Smooth muscle cell (in vitro differentiated cells): ENCODE data around the gene TACO1. TPM values are rescaled to one million over a fixed set of nuclear protein-coding genes. Genes with fewer than 3 reads are reported as not detected.

Source experiments
- DNase-seq: peaks from one replicate; lab custom pipeline; 2025; ENCODE audit not compliant: unreplicated experiment; lab: John Stamatoyannopoulos, UW
- H2AFZ ChIP-seq: fragments of 200-600 bp; sonication (generic); 2 replicates; pipeline ENCODE4 v1.6.0; 2016; ENCODE audit warnings: antibody characterized with exemption, low read depth, mild to moderate bottlenecking
- H3F3A ChIP-seq: fragments of 200-600 bp; sonication (generic); 2 replicates; pipeline ENCODE4 v1.6.0; 2017; ENCODE audit warnings: antibody characterized with exemption, low read depth
- H3K27ac ChIP-seq: fragments of 200-600 bp; sonication (generic); 2 replicates; pipeline ENCODE4 v1.5.1; 2016; ENCODE audit warnings: low read depth, mild to moderate bottlenecking
- H3K27me3 ChIP-seq: fragments of 200-600 bp; sonication (generic); 2 replicates; pipeline ENCODE4 v1.6.1; 2016; ENCODE audit warnings: low read depth, mild to moderate bottlenecking
- H3K36me3 ChIP-seq: fragments of 200-600 bp; sonication (generic); 2 replicates; pipeline ENCODE4 v1.5.1; 2016; ENCODE audit warnings: low read depth
- H3K4me1 ChIP-seq: fragments of 200-600 bp; sonication (generic); 2 replicates; pipeline ENCODE4 v1.5.1; 2016; ENCODE audit warnings: low read depth
- H3K4me2 ChIP-seq: fragments of 200-600 bp; sonication (generic); 2 replicates; pipeline ENCODE4 v1.6.0; 2016; ENCODE audit warnings: mild to moderate bottlenecking
- H3K4me3 ChIP-seq: fragments of 200-600 bp; sonication (generic); 2 replicates; pipeline ENCODE4 v1.5.1; 2016; ENCODE audit warnings: mild to moderate bottlenecking
- H3K79me2 ChIP-seq: fragments of 200-600 bp; sonication (generic); 2 replicates; pipeline ENCODE4 v1.6.0; 2016; ENCODE audit warnings: low read depth, mild to moderate bottlenecking
- H3K9ac ChIP-seq: fragments of 200-600 bp; sonication (generic); 2 replicates; pipeline ENCODE4 v1.6.0; 2016; ENCODE audit warnings: low read depth
- H3K9me3 ChIP-seq: fragments of 200-600 bp; sonication (generic); replicated peaks from 2 replicates; pipeline ENCODE4 v1.5.1; 2016; ENCODE audit warnings: low read depth
- H4K20me1 ChIP-seq: fragments of 200-600 bp; sonication (generic); 2 replicates; pipeline ENCODE4 v1.6.0; 2016; ENCODE audit warnings: low read depth
- WGBS: methylation state at CpG from one replicate; pipeline ENCODE4 v1.1.7; 2016; ENCODE audit warnings: low lambda C conversion rate; 5-methylcytosine and 5-hydroxymethylcytosine counted together
- polyA plus RNA-seq: library from polyadenylated mRNA; unstranded; fragments of >200 nt; fragmentation: Nextera tagmentation; extraction: Ambion mirVana; gene quantifications from 2 replicates; pipeline ENCODE4 v1.2.1, GENCODE V29; 2016
- total RNA-seq: library from RNA; depleted of rRNA; stranded (reverse); fragments of >200 nt; gene quantifications from 2 replicates; pipeline ENCODE4 v1.2.3, GENCODE V29; 2014
- TF ChIP-seq, protein P1 (sequence below): fragments of 200-600 bp; sonication (generic); IDR thresholded peaks from 2 replicates; pipeline ENCODE4 v1.5.1; 2017; ENCODE audit warnings: borderline replicate concordance, mild to moderate bottlenecking, antibody characterized with exemption; ENCODE audit not compliant: insufficient read depth, poor library complexity, severe bottlenecking

The TACO1 gene
- total and polyA plus RNA-seq, 2 experiments from 2014 or later: 12.7 to 32.3 TPM

DNA sequence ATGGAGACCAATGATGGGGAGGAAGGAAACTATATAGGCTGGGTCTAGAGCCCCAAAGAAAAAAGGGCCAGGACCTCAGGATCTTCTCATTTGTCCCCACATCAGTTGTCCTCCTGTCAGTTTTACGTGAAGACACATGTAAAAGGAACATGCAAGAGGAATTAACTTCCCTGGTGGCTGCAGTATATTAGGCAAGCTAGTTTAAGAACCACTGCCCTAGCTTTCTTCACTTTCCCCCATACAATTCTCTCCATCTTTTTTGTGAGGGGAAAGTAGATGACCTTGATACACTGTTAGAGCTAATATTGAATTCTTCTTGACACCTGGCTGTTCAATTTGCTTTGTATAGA, 23.8 kb downstream of the TACO1 start:
- TF ChIP-seq, protein P1, sequence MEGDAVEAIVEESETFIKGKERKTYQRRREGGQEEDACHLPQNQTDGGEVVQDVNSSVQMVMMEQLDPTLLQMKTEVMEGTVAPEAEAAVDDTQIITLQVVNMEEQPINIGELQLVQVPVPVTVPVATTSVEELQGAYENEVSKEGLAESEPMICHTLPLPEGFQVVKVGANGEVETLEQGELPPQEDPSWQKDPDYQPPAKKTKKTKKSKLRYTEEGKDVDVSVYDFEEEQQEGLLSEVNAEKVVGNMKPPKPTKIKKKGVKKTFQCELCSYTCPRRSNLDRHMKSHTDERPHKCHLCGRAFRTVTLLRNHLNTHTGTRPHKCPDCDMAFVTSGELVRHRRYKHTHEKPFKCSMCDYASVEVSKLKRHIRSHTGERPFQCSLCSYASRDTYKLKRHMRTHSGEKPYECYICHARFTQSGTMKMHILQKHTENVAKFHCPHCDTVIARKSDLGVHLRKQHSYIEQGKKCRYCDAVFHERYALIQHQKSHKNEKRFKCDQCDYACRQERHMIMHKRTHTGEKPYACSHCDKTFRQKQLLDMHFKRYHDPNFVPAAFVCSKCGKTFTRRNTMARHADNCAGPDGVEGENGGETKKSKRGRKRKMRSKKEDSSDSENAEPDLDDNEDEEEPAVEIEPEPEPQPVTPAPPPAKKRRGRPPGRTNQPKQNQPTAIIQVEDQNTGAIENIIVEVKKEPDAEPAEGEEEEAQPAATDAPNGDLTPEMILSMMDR: no peak
- peaks cover 66% of the 10 kb centered on the region for H3K79me2 ChIP-seq
- H3K4me1 ChIP-seq: peaks cover 11% of the 10 kb centered on the region
- no peak overlapping the region for H3K4me3 ChIP-seq
- no peaks in the 10 kb centered on the region for H3K36me3 ChIP-seq
- no peak overlapping the region for H3K4me2 ChIP-seq
- peaks cover 64% of the 10 kb centered on the region for H4K20me1 ChIP-seq
- H3K27ac ChIP-seq: no peak overlapping the region
- DNase-seq: no peak
- H2AFZ ChIP-seq: no peak overlapping the region
- H3K9ac ChIP-seq: no peak overlapping the region
- 88% methylated on average over 1 of the region's 1 CpG for WGBS
- peaks cover 3% of the 10 kb centered on the region for H3F3A ChIP-seq
- H3K9me3 ChIP-seq: no peaks in the 10 kb centered on the region
- no peaks in the 10 kb centered on the region for H3K27me3 ChIP-seq

DNA sequence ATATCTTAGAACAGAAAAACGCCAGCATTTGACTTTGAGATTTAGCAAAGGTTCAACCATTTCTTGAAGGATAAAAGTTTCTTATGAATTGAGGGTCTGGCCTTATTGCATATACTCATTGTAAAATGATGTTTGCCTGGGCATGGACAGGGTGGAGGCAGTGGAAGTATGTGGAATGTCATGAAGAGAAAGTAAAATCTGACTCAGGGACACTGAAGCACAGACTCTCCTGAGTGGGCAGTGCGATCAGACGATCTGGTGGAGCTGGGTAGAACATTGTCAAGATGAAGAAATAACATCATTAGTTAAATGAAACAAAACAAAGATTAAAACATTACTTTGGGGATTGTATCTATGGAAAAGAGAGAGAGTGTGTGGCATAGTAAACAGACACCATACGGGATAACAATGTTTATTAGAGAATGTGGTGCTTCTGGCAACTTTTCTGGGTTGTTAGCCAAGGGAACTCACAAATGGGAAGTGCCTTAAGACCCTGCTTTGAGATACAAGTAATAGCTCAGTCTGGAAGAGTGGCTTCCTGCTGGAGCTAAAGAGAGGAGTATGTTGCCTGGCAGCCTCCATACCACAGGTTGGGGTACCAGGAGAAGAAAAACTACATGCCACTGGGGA, 26.0 kb downstream of the TACO1 start:
- peak overlapping the region; percentile 32 for H3K27ac ChIP-seq

DNA sequence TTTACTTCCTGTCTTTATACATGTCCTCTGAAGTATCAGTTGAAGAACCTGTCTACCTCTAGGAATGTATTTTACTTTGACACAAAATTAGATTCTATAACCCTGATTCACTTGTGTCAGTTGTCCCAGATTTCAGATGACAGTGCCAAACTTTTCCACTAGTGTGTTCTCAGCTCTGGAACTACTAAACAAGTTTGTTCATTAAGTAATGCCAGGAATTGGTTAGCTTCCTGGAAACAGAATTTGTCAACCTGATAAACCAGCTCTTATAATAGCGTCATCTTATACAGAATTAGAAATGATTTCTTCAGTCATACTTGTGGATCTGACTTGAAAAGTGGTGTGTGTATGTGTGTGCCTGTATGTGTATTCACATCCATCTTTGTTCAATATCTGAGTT, 28.9 kb downstream of the TACO1 start:
- H2AFZ ChIP-seq: no peak overlapping the region
- H3K79me2 ChIP-seq: peaks cover 68% of the 10 kb centered on the region
- peaks cover 77% of the 10 kb centered on the region for H4K20me1 ChIP-seq
- no peak overlapping the region for H3K27ac ChIP-seq
- TF ChIP-seq, protein P1: no peak
- no peaks in the 10 kb centered on the region for H3K36me3 ChIP-seq
- H3K27me3 ChIP-seq: no peaks in the 10 kb centered on the region
- peaks cover 2% of the 10 kb centered on the region for H3F3A ChIP-seq
- WGBS: 80% methylated on average over 1 of the region's 1 CpG
- no peaks in the 10 kb centered on the region for H3K9me3 ChIP-seq
- H3K4me1 ChIP-seq: peaks cover 12% of the 10 kb centered on the region
- H3K9ac ChIP-seq: no peak overlapping the region
- H3K4me3 ChIP-seq: no peak overlapping the region
- H3K4me2 ChIP-seq: no peak overlapping the region
- no peak for DNase-seq

More for the DNA sequence above, 26.0 kb downstream of the TACO1 start:
- H3K9ac ChIP-seq: no peak overlapping the region
- no peak for DNase-seq
- 54% methylated on average over 4 of the region's 4 CpGs for WGBS
- no peak overlapping the region for H3K4me3 ChIP-seq
- TF ChIP-seq, protein P1: no peak
- peak overlapping the region; percentile 34 for H3K4me2 ChIP-seq
- H3K79me2 ChIP-seq: peaks cover 85% of the 10 kb centered on the region
- peaks cover 85% of the 10 kb centered on the region for H4K20me1 ChIP-seq
- H2AFZ ChIP-seq: no peak overlapping the region
- H3K4me1 ChIP-seq: peaks cover 11% of the 10 kb centered on the region
- H3K27me3 ChIP-seq: no peaks in the 10 kb centered on the region
- no peaks in the 10 kb centered on the region for H3K9me3 ChIP-seq
- no peaks in the 10 kb centered on the region for H3F3A ChIP-seq
- H3K36me3 ChIP-seq: no peaks in the 10 kb centered on the region

DNA sequence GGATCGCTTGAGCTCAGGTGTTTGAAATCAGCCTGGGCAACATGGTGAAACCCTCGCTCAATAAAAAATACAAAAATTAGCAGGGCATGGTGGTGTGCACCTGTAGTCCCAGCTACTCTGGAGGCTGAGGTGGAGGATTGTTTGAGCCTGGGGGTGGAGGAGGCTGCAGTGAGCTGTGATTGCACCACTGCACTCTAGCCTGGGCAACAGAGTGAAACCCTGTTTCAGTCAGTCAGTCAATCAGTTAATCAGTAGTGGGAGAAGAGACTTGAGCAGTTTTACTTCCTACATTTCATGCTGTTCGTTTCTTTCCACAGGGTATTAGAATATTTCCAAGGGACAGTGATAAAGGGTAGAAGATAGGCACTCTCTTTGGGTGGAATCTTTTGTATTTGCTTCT, 30.4 kb downstream of the TACO1 start:
- Histone ChIP-seq H3K27me3 (no peaks in the 10 kb centered on the region), H3K79me2 (peaks cover 54% of the 10 kb centered on the region)

More for the DNA sequence above, 30.4 kb downstream of the TACO1 start:
- 97% methylated on average over 3 of the region's 3 CpGs for WGBS
- TF ChIP-seq, protein P1: no peak
- peaks cover 63% of the 10 kb centered on the region for H4K20me1 ChIP-seq
- no peak for DNase-seq
- no peak overlapping the region for H2AFZ ChIP-seq
- no peak overlapping the region for H3K4me3 ChIP-seq
- peaks cover 12% of the 10 kb centered on the region for H3K4me1 ChIP-seq
- H3K9ac ChIP-seq: no peak overlapping the region
- H3K4me2 ChIP-seq: no peak overlapping the region
- no peak overlapping the region for H3K27ac ChIP-seq
- H3F3A ChIP-seq: peaks cover 2% of the 10 kb centered on the region
- H3K36me3 ChIP-seq: no peaks in the 10 kb centered on the region
- H3K9me3 ChIP-seq: no peaks in the 10 kb centered on the region
